SK-N-SH (cell line): ENCODE results near the gene RAB6C. TPM values are rescaled to one million over a fixed set of nuclear protein-coding genes. Genes with fewer than 3 reads are reported as not detected.
"Not testable (repeated sequence)": the region's sequence is repeated elsewhere in the genome, so short reads cannot be mapped to it uniquely, and the experiment has no call there.

ENCODE experiments used
- CTCF ChIA-PET: fragments of 300-600, 350-600 bp; formaldehyde crosslinking; extraction: SDS; loops from one replicate; lab custom pipeline; 2021; lab: Yijun Ruan, JAX
- POLR2A ChIA-PET: fragments of 350-600 bp; sonication (Branson Sonifier 250); formaldehyde crosslinking; extraction: SDS; loops from one replicate; lab custom pipeline; 2020; ENCODE audit warnings: antibody characterized with exemption, inconsistent platforms; lab: Yijun Ruan, JAX
- DNase-seq: peaks from one replicate; pipeline ENCODE4 v3.0.0; 2012
- H2AFZ ChIP-seq: fragments of 200-600 bp; sonication (generic); 2 replicates; pipeline ENCODE4 v1.8.1; 2016; ENCODE audit warnings: antibody characterized with exemption, mild to moderate bottlenecking, low read depth
- H3F3A ChIP-seq: fragments of 200-600 bp; sonication (generic); replicated peaks from 2 replicates; pipeline ENCODE3; 2016; ENCODE audit warnings: antibody characterized with exemption, mild to moderate bottlenecking; ENCODE audit not compliant: insufficient read depth
- H3K27ac ChIP-seq, 2 experiments: fragments of 200-500 bp in 1 of 2; fragments of 200-600 bp in 1 of 2; sonication (Bioruptor generic) in 1 of 2; sonication (generic), shearing (Covaris generic) in 1 of 2; 2 replicates each; pipeline versions ENCODE4 v1.5.1 to v1.6.1; 2014 to 2016; ENCODE audit warnings: low read depth in 2 of 2, inconsistent platforms in 1 of 2, low read length in 1 of 2, mild to moderate bottlenecking in 1 of 2, mixed read lengths in 1 of 2
- H3K27me3 ChIP-seq: fragments of 200-600 bp; sonication (generic), shearing (Covaris generic); 2 replicates; pipeline ENCODE4 v1.6.1; 2016; ENCODE audit warnings: mixed run types; ENCODE audit not compliant: insufficient read depth
- H3K36me3 ChIP-seq, 2 experiments: fragments of 200-500 bp in 1 of 2; fragments of 200-600 bp in 1 of 2; sonication (Bioruptor generic) in 1 of 2; sonication (generic) in 1 of 2; replicated peaks in 1 of 2; 2 replicates each; pipeline versions ENCODE3 to v1.5.1; 2014 to 2016; ENCODE audit warnings: low read length in 1 of 2, mild to moderate bottlenecking in 1 of 2; ENCODE audit not compliant: insufficient read depth in 2 of 2, control insufficient read depth in 1 of 2
- H3K4me1 ChIP-seq, 2 experiments: fragments of 200-500 bp in 1 of 2; fragments of 200-600 bp in 1 of 2; sonication (Bioruptor generic) in 1 of 2; sonication (generic), shearing (Covaris generic) in 1 of 2; 2 replicates each; pipeline versions ENCODE4 v1.5.1 to v1.6.1; 2014 to 2016; ENCODE audit warnings: low read depth in 1 of 2, low read length in 1 of 2, mixed run types in 1 of 2; ENCODE audit not compliant: insufficient read depth in 2 of 2, control insufficient read depth in 1 of 2
- H3K4me2 ChIP-seq: fragments of 200-600 bp; sonication (generic), shearing (Covaris generic); 2 replicates; pipeline ENCODE4 v1.6.1; 2017; ENCODE audit warnings: mixed run types
- H3K4me3 ChIP-seq, 2 experiments: fragments of 200-500 bp in 1 of 2; fragments of 200-600 bp in 1 of 2; sonication (Bioruptor generic) in 1 of 2; sonication (generic), shearing (Covaris generic) in 1 of 2; 2 replicates each; pipeline versions ENCODE4 v1.5.1 to v1.8.1; 2014 to 2016; ENCODE audit warnings: low read depth in 2 of 2, inconsistent platforms in 1 of 2, low read length in 1 of 2, mild to moderate bottlenecking in 1 of 2, mixed read lengths in 1 of 2, moderate library complexity in 1 of 2
- H3K79me2 ChIP-seq: fragments of 200-600 bp; sonication (generic); 2 replicates; pipeline ENCODE4 v1.8.1; 2017; ENCODE audit warnings: mild to moderate bottlenecking; ENCODE audit not compliant: insufficient read depth
- H3K9ac ChIP-seq: fragments of 200-600 bp; sonication (generic); 2 replicates; pipeline ENCODE4 v1.6.1; 2017; ENCODE audit warnings: mixed run types
- H3K9me2 ChIP-seq: fragments of 200-600 bp; sonication (generic); 2 replicates; pipeline ENCODE4 v1.6.1; 2017; ENCODE audit warnings: mixed run types
- H3K9me3 ChIP-seq: fragments of 200-600 bp; sonication (generic); 2 replicates; pipeline ENCODE4 v1.6.1; 2017; ENCODE audit warnings: mixed run types, mild to moderate bottlenecking, moderate library complexity
- H4K20me1 ChIP-seq: fragments of 200-600 bp; sonication (generic); 2 replicates; pipeline ENCODE4 v1.6.1; 2017; ENCODE audit warnings: mild to moderate bottlenecking, mixed run types; ENCODE audit not compliant: insufficient read depth
- CHD2 ChIP-seq: fragments of 150-350 bp; IDR thresholded peaks from 2 replicates; pipeline ENCODE4 v1.6.1; 2018; ENCODE audit warnings: low read length; ENCODE audit not compliant: partially characterized antibody
- EP300 ChIP-seq, 2 experiments: IDR thresholded peaks; 2 replicates each; pipeline versions ENCODE4 v1.4.0 to v1.6.1; 2012; ENCODE audit warnings: borderline replicate concordance in 1 of 2, low read depth in 1 of 2, low read length in 1 of 2
- FOSL2 ChIP-seq: IDR thresholded peaks from 2 replicates; pipeline ENCODE4 v1.4.0; 2012; ENCODE audit warnings: low read depth, mild to moderate bottlenecking, moderate library complexity, borderline replicate concordance
- FOXJ3 ChIP-seq: sonication (generic); formaldehyde crosslinking; IDR thresholded peaks from 2 replicates; pipeline ENCODE4 v1.5.1; 2020; ENCODE audit warnings: mild to moderate bottlenecking, missing genetic modification reagents
- FOXM1 ChIP-seq: IDR thresholded peaks from 2 replicates; pipeline ENCODE4 v1.4.0; 2012; ENCODE audit warnings: low read depth, mild to moderate bottlenecking
- GABPA ChIP-seq: IDR thresholded peaks from 2 replicates; pipeline ENCODE4 v1.4.0; 2012; ENCODE audit warnings: low read depth, mild to moderate bottlenecking
- JUND ChIP-seq: IDR thresholded peaks from 2 replicates; pipeline ENCODE4 v1.4.0; 2012
- MEF2A ChIP-seq: IDR thresholded peaks from 2 replicates; pipeline ENCODE4 v1.4.0; 2012; ENCODE audit warnings: low read depth, borderline replicate concordance
- POLR2AphosphoS5 ChIP-seq: IDR thresholded peaks from 2 replicates; pipeline ENCODE4 v1.6.1; 2012; ENCODE audit warnings: low read depth, low read length
- RAD21 ChIP-seq: IDR thresholded peaks from 2 replicates; pipeline ENCODE4 v1.6.1; 2012; ENCODE audit warnings: mild to moderate bottlenecking, low read length
- RCOR1 ChIP-seq: fragments of 150-350 bp; IDR thresholded peaks from 2 replicates; pipeline ENCODE4 v1.6.1; 2017; ENCODE audit warnings: antibody characterized with exemption, low read length
- RXRA ChIP-seq: IDR thresholded peaks from 2 replicates; pipeline ENCODE4 v1.4.0; 2012; ENCODE audit warnings: low read depth, mild to moderate bottlenecking, borderline replicate concordance
- SIN3A ChIP-seq: IDR thresholded peaks from 2 replicates; pipeline ENCODE4 v1.6.1; 2012; ENCODE audit warnings: low read depth, mild to moderate bottlenecking, low read length, moderate library complexity, borderline replicate concordance
- TAF1 ChIP-seq: IDR thresholded peaks from 2 replicates; pipeline ENCODE4 v1.6.1; 2012; ENCODE audit warnings: low read depth, mild to moderate bottlenecking, low read length, moderate library complexity, borderline replicate concordance
- TCF12 ChIP-seq: IDR thresholded peaks from 2 replicates; pipeline ENCODE4 v1.4.0; 2012
- TEAD4 ChIP-seq: IDR thresholded peaks from 2 replicates; pipeline ENCODE4 v1.4.0; 2012; ENCODE audit warnings: mild to moderate bottlenecking, borderline replicate concordance; ENCODE audit not compliant: insufficient read depth
- USF1 ChIP-seq: IDR thresholded peaks from 2 replicates; pipeline ENCODE4 v1.4.0; 2012; ENCODE audit warnings: low read depth, borderline replicate concordance
- WGBS: methylation state at CpG from one replicate; pipeline ENCODE4 v1.1.6; 2017; ENCODE audit warnings: low lambda C conversion rate; 5-methylcytosine and 5-hydroxymethylcytosine counted together
- polyA plus RNA-seq, 3 experiments: library from polyadenylated mRNA; depleted of rRNA; stranded (reverse); fragments of >200 nt; gene quantifications; 2 replicates each; pipeline ENCODE4 v1.2.3, GENCODE V29; 2012
- TF ChIP-seq, protein P1 (sequence below): IDR thresholded peaks from 2 replicates; pipeline ENCODE4; 2012
- TF ChIP-seq, protein P2 (sequence below): fragments of 200-600 bp; sonication (generic); IDR thresholded peaks from 2 replicates; pipeline ENCODE4 v1.6.1; 2017; ENCODE audit warnings: antibody characterized with exemption, mild to moderate bottlenecking, moderate library complexity

Gene RAB6C
- polyA plus RNA-seq, 1 of the 3 experiments (the other 2 are of a cell fraction): 0.02 TPM

GRCh38 chr2:129938850-129939471, 40.5 kb upstream of the RAB6C start:
- H3K9me2 ChIP-seq, H3F3A ChIP-seq, POLR2A ChIA-PET, H3K27ac ChIP-seq, DNase-seq, H3K4me1 ChIP-seq, H3K79me2 ChIP-seq, H4K20me1 ChIP-seq, H3K4me2 ChIP-seq, H3K9me3 ChIP-seq, H3K27me3 ChIP-seq, H2AFZ ChIP-seq, H3K36me3 ChIP-seq, H3K9ac ChIP-seq, H3K4me3 ChIP-seq: not testable (repeated sequence)
- 42% methylated on average over 7 of the region's 7 CpGs for WGBS
- CTCF ChIA-PET: interaction anchor here (1.0 to 2.7 kb wide), 2 partner anchors 11 kb away, joined by 3 to 11 read pairs; no protein-coding TSS in a partner anchor

- H3K36me3 ChIP-seq, H3K9ac ChIP-seq, H3K79me2 ChIP-seq, H3K4me1 ChIP-seq, H3K27me3 ChIP-seq, H3F3A ChIP-seq, POLR2A ChIA-PET, H3K4me2 ChIP-seq, H3K27ac ChIP-seq, H3K4me3 ChIP-seq, DNase-seq, H2AFZ ChIP-seq, H3K9me3 ChIP-seq, H4K20me1 ChIP-seq, H3K9me2 ChIP-seq: not testable (repeated sequence)
- 28% methylated on average over 8 of the region's 8 CpGs for WGBS
- CTCF ChIA-PET: interaction anchor here (1.6 kb wide), 1 partner anchor 20 kb away, joined by 5 read pairs; no protein-coding TSS in a partner anchor
Measured at GRCh38 chr2:129943456-129943855, 36.0 kb upstream of the RAB6C start.

- ChIA-PET CTCF (interaction anchor here (0.6 to 1.0 kb wide), 3 partner anchors 9 to 883 kb away, joined by 3 to 4 read pairs (median 3); no protein-coding TSS in a partner anchor), POLR2A (no interaction called here)
- no peaks in the 10 kb centered on the region for H3K36me3 ChIP-seq
- H2AFZ ChIP-seq: no peak overlapping the region
- H3K4me3 ChIP-seq: no peak overlapping the region
- no peaks in the 10 kb centered on the region for H3K27me3 ChIP-seq
- no peaks in the 10 kb centered on the region for H4K20me1 ChIP-seq
- no peak overlapping the region for H3K27ac ChIP-seq
- H3K79me2 ChIP-seq: no peaks in the 10 kb centered on the region
- no peaks in the 10 kb centered on the region for H3K9me3 ChIP-seq
- no peaks in the 10 kb centered on the region for H3K9me2 ChIP-seq
- H3K4me1 ChIP-seq: no peaks in the 10 kb centered on the region
- no peak overlapping the region for H3K4me2 ChIP-seq
- no peaks in the 10 kb centered on the region for H3F3A ChIP-seq
- TF ChIP-seq TCF12 (no peak), FOSL2 (no peak), TAF1 (no peak), MEF2A (no peak), FOXM1 (no peak), POLR2AphosphoS5 (no peak), RAD21 (no peak), RXRA (no peak), EP300 (IDR thresholded peaks at IDR 0.05; ENCODE audit: borderline replicate concordance in 1 of 2, low read depth in 1 of 2, low read length in 1 of 2) (no peak), SIN3A (no peak), FOXJ3 (CRISPR knock-in tag) (no peak), GABPA (no peak), USF1 (no peak), JUND (no peak), CHD2 (no peak), TEAD4 (no peak), RCOR1 (no peak)
- TF ChIP-seq, protein P1, sequence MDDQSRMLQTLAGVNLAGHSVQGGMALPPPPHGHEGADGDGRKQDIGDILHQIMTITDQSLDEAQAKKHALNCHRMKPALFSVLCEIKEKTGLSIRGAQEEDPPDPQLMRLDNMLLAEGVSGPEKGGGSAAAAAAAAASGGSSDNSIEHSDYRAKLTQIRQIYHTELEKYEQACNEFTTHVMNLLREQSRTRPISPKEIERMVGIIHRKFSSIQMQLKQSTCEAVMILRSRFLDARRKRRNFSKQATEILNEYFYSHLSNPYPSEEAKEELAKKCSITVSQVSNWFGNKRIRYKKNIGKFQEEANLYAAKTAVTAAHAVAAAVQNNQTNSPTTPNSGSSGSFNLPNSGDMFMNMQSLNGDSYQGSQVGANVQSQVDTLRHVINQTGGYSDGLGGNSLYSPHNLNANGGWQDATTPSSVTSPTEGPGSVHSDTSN: no peak
- TF ChIP-seq, protein P2, sequence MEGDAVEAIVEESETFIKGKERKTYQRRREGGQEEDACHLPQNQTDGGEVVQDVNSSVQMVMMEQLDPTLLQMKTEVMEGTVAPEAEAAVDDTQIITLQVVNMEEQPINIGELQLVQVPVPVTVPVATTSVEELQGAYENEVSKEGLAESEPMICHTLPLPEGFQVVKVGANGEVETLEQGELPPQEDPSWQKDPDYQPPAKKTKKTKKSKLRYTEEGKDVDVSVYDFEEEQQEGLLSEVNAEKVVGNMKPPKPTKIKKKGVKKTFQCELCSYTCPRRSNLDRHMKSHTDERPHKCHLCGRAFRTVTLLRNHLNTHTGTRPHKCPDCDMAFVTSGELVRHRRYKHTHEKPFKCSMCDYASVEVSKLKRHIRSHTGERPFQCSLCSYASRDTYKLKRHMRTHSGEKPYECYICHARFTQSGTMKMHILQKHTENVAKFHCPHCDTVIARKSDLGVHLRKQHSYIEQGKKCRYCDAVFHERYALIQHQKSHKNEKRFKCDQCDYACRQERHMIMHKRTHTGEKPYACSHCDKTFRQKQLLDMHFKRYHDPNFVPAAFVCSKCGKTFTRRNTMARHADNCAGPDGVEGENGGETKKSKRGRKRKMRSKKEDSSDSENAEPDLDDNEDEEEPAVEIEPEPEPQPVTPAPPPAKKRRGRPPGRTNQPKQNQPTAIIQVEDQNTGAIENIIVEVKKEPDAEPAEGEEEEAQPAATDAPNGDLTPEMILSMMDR: no peak
- TF ChIP-seq, all 33 proteins: peak for 0
- no peak overlapping the region for H3K9ac ChIP-seq
- DNase-seq: no peak
Measured at GRCh38 chr2:129945557-129945956, 33.9 kb upstream of the RAB6C start.
